B cell (primary cell): ENCODE data around the gene EVX1. TPM values are rescaled to one million over a fixed set of nuclear protein-coding genes. Genes with fewer than 3 reads are reported as not detected.
A peak's percentile ranks its signal among the peaks of the same experiment; 100 is the strongest.

Source experiments
- ATAC-seq: fragments of 200-7000 bp; cut with Tn5 transposase; one replicate; pipeline ENCODE4 v1.10.0; 2021; ENCODE audit warnings: low read depth, mild to moderate bottlenecking, moderate number of reproducible peaks, moderate library complexity
- CTCF ChIA-PET: fragments of 350-600 bp; sonication (Branson Sonifier 250); formaldehyde crosslinking; loops from one replicate; lab custom pipeline; 2021; ENCODE audit warnings: antibody characterized with exemption, inconsistent platforms; lab: Charles Lee
- POLR2A ChIA-PET: fragments of 350-600 bp; sonication (Branson Sonifier 250); formaldehyde crosslinking; loops from one replicate; lab custom pipeline; 2021; ENCODE audit warnings: antibody characterized with exemption; lab: Charles Lee
- DNase-seq: peaks from one replicate; pipeline ENCODE4 v3.0.0; 2013
- H2AFZ ChIP-seq: 2 replicates; pipeline ENCODE4 v1.6.1; 2012; ENCODE audit warnings: mild to moderate bottlenecking, low read depth, low read length; ENCODE audit not compliant: insufficient read depth, poor library complexity, severe bottlenecking
- H3K27ac ChIP-seq, 2 donors: 1 replicate in 1 of 2; 2 replicates in 1 of 2; pipeline ENCODE4 v1.5.1; 2012 to 2013; ENCODE audit warnings: low read length in 2 of 2, mild to moderate bottlenecking in 2 of 2, moderate library complexity in 1 of 2
- H3K27me3 ChIP-seq, 4 experiments: fragments of 200-600 bp in 1 of 4; sonication (generic) in 1 of 4; replicated peaks in 1 of 4; 1 replicate in 2 of 4; 2 replicates in 2 of 4; pipeline versions ENCODE4 v1.6.1 to v1.7.0; 2013 to 2016; ENCODE audit warnings: low read length in 3 of 4, mild to moderate bottlenecking in 2 of 4, mixed read lengths in 1 of 4, moderate library complexity in 1 of 4; ENCODE audit not compliant: insufficient read depth in 4 of 4, control insufficient read depth in 3 of 4; ENCODE audit errors: control extremely low read depth in 1 of 4
- H3K36me3 ChIP-seq, 2 experiments: replicated peaks in 1 of 2; 1 replicate in 1 of 2; 2 replicates in 1 of 2; pipeline versions ENCODE4 v1.6.1 to v1.7.1; 2013; ENCODE audit warnings: low read length in 1 of 2; ENCODE audit not compliant: insufficient read depth in 2 of 2, control insufficient read depth in 1 of 2; ENCODE audit errors: control extremely low read depth in 1 of 2, extremely low read depth in 1 of 2
- H3K4me1 ChIP-seq, 2 donors: fragments of 200-600 bp in 1 of 2; sonication (generic) in 1 of 2; 1 replicate in 1 of 2; 2 replicates in 1 of 2; pipeline versions ENCODE4 v1.5.1 to v1.6.1; 2013 to 2017; ENCODE audit warnings: low read length in 2 of 2; ENCODE audit not compliant: control insufficient read depth in 2 of 2, insufficient read depth in 2 of 2
- H3K4me2 ChIP-seq: replicated peaks from 2 replicates; pipeline ENCODE3; 2012; ENCODE audit warnings: mild to moderate bottlenecking, low read depth, low read length; ENCODE audit not compliant: poor library complexity, severe bottlenecking
- H3K4me3 ChIP-seq, 5 experiments: fragments of 200-600 bp in 1 of 5; sonication (generic) in 1 of 5; 1 replicate in 3 of 5; 2 replicates in 2 of 5; pipeline versions ENCODE4 v1.5.1 to v1.7.0; 2011 to 2016; ENCODE audit warnings: low read length in 4 of 5, mild to moderate bottlenecking in 4 of 5, low read depth in 2 of 5, control low read depth in 1 of 5, moderate library complexity in 1 of 5; ENCODE audit not compliant: insufficient read depth in 1 of 5; ENCODE audit errors: control extremely low read depth in 1 of 5, extremely low read depth in 1 of 5
- H3K79me2 ChIP-seq: fragments of 200-600 bp; sonication (generic); one replicate; pipeline ENCODE4 v1.6.0; 2016; ENCODE audit warnings: low read length; ENCODE audit not compliant: control insufficient read depth, insufficient read depth
- H3K9ac ChIP-seq: fragments of 200-600 bp; sonication (generic); 2 replicates; pipeline ENCODE4 v1.6.1; 2017; ENCODE audit warnings: mild to moderate bottlenecking, low read length, moderate library complexity
- H3K9me3 ChIP-seq, 3 donors: one replicate each; pipeline versions ENCODE4 v1.6.1 to v1.7.1; 2013; ENCODE audit warnings: low read length in 2 of 3; ENCODE audit not compliant: control insufficient read depth in 2 of 3, insufficient read depth in 1 of 3; ENCODE audit errors: control extremely low read depth in 1 of 3
- H4K20me1 ChIP-seq: 2 replicates; pipeline ENCODE4 v1.6.0; 2012; ENCODE audit warnings: mild to moderate bottlenecking, low read length; ENCODE audit not compliant: insufficient read depth, control insufficient read depth, poor library complexity, severe bottlenecking
- H3K27ac Mint-ChIP-seq: one replicate; pipeline ENCODE4 v1.8.0; 2021; ENCODE audit warnings: mixed read lengths
- H3K27me3 Mint-ChIP-seq: one replicate; pipeline ENCODE4 v1.8.0; 2021; ENCODE audit warnings: mixed read lengths
- H3K4me1 Mint-ChIP-seq: one replicate; pipeline ENCODE4 v1.8.0; 2021; ENCODE audit warnings: mixed read lengths
- H3K4me3 Mint-ChIP-seq: one replicate; pipeline ENCODE4 v1.8.0; 2021; ENCODE audit warnings: mixed read lengths
- H3K9me3 Mint-ChIP-seq: one replicate; pipeline ENCODE4 v1.8.0; 2022; ENCODE audit warnings: mixed read lengths; ENCODE audit not compliant: insufficient read depth
- CTCF ChIP-seq: fragments of 200-600 bp; IDR thresholded peaks from one replicate; pipeline ENCODE4 v1.8.0; 2022; ENCODE audit warnings: antibody characterized with exemption, mild to moderate bottlenecking
- EZH2 ChIP-seq: IDR thresholded peaks from 2 replicates; pipeline ENCODE4 v1.6.1; 2012; ENCODE audit warnings: borderline replicate concordance, low read depth, mild to moderate bottlenecking, moderate library complexity, low read length; ENCODE audit not compliant: insufficient read depth, poor library complexity, severe bottlenecking
- WGBS: methylation state at CpG from one replicate; pipeline ENCODE4 v1.1.5; 2013; ENCODE audit warnings: missing lambda C conversion rate; ENCODE audit not compliant: insufficient coverage; 5-methylcytosine and 5-hydroxymethylcytosine counted together
- intact Hi-C: fragments of 100-400 bp; cut with micrococcal nuclease; formaldehyde crosslinking; loops from one replicate; pipeline ENCODE4 v1.10.0; 2022
- polyA plus RNA-seq: library from polyadenylated mRNA; depleted of rRNA; stranded (reverse); fragments of >200 nt; gene quantifications from 2 replicates; pipeline ENCODE4 v1.2.3, GENCODE V29; 2012
- total RNA-seq, 2 donors: library from RNA; stranded (reverse); fragments of 120-200 nt in 1 of 2; gene quantifications; 1 replicate in 1 of 2; 2 replicates in 1 of 2; pipeline versions ENCODE4 v1.2.3 to v1.2.4, GENCODE V29; 2013 to 2022

EVX1 gene
- total and polyA plus RNA-seq, 2 donors (not counting 1 experiment from before 2014, with no cell fraction given), result not detected

- WGBS, result 16% methylated on average over 23 of the region's 29 CpGs
Measured at GRCh38 chr7:27198138-27198841, 44.3 kb upstream of the EVX1 start.

More at GRCh38 chr7:27198138-27198841, 44.3 kb upstream of the EVX1 start:
- DNase-seq (peak; percentile 50), ATAC-seq (no peak)
- Histone ChIP-seq H3K79me2 (no peaks in the 10 kb centered on the region), H3K9me3 (peaks cover 0 to 47% (median 2%) of the 10 kb centered on the region in 3 donors), H4K20me1 (no peaks in the 10 kb centered on the region), H3K4me2 (peak overlapping the region; percentile 78), H3K9ac (no peak overlapping the region), H3K27ac (no peak overlapping the region), H3K4me3 (no peak overlapping the region), H3K27me3 (peaks cover 5 to 84% (median 83%) of the 10 kb centered on the region in 4 experiments), H2AFZ (no peak overlapping the region), H3K36me3 (no peaks in the 10 kb centered on the region), H3K4me1 (peaks cover 41 to 65% of the 10 kb centered on the region in 2 donors)
- Mint-ChIP-seq H3K27ac (peak overlapping the region; percentile 32), H3K4me1 (peaks cover 37% of the 10 kb centered on the region), H3K4me3 (peak overlapping the region; percentile 68), H3K27me3 (peaks cover 83% of the 10 kb centered on the region), H3K9me3 (no peaks in the 10 kb centered on the region)
- ChIA-PET POLR2A (no interaction called here), CTCF (interaction anchor here (0.9 to 2.5 kb wide), 10 partner anchors 8 to 1346 kb away, joined by 3 to 11 read pairs (median 6); partner anchors contain the start of genes HOXA11 and HOXA6)
- TF ChIP-seq EZH2 (peak; percentile 95), CTCF (no peak)
- intact Hi-C loops, result loop anchor here (5.0 to 10.0 kb wide), 2 partner anchors 44 to 407 kb away; partner anchors contain the start of gene EVX1
